Skin of body (tissue), 2 donors: ENCODE results near the gene DDR2. TPM values are rescaled to one million over a fixed set of nuclear protein-coding genes. Genes with fewer than 3 reads are reported as not detected.
"Not testable (repeated sequence)": the region's sequence is repeated elsewhere in the genome, so short reads cannot be mapped to it uniquely, and the experiment has no call there.

Experiments
- DNase-seq: peaks from one replicate; lab custom pipeline; 2025; lab: John Stamatoyannopoulos, UW
- total RNA-seq: library from RNA; depleted of rRNA; stranded (reverse); fragments of >200 nt; gene quantifications from one replicate; pipeline ENCODE4 v1.2.3, GENCODE V29; 2014

DDR2 gene
- total RNA-seq, 1 donor from 2014 or later = 61.7 TPM

GRCh38 chr1:162756523-162756922 lies 124.3 kb downstream of the DDR2 start:
- DNase-seq = no peak

DNA sequence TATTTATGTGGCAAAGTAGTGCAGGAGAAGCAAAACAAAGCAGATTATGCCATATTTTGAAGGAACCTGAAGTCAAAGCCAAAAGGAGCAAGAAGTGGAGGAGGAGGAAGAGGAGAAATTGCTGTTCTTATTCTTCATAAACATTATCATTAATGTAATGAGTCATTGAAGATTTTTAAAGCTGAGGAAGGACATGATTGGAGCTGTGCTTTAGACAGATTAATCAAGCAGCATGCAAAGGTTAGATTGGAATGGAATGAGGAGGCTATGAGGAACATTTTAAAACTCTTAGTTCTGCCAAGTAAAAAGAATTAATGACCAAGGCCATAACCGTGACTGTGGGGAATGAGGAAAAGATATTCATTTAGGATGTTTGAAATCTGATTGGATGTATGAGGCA lies 125.2 kb downstream of the DDR2 start:
- no peak for DNase-seq

DNA sequence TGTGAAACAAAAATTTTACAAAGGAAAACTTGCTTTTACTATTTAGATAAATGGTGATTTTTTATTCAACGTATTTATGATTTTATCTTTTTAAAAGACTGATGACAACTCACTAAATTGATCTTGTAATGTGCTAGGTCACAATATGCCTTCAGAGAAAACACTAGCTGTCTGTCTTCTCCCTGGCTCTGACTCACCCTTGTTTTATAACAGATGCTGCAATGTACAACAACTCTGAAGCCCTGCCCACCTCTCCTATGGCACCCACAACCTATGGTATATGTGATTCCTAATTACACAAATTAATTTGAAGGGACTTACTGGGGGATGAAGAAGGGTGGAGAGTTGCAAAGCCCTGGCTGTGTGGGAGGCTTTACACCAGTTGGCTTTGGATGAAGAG lies 133.5 kb downstream of the DDR2 start:
- DNase-seq = no peak

DNA sequence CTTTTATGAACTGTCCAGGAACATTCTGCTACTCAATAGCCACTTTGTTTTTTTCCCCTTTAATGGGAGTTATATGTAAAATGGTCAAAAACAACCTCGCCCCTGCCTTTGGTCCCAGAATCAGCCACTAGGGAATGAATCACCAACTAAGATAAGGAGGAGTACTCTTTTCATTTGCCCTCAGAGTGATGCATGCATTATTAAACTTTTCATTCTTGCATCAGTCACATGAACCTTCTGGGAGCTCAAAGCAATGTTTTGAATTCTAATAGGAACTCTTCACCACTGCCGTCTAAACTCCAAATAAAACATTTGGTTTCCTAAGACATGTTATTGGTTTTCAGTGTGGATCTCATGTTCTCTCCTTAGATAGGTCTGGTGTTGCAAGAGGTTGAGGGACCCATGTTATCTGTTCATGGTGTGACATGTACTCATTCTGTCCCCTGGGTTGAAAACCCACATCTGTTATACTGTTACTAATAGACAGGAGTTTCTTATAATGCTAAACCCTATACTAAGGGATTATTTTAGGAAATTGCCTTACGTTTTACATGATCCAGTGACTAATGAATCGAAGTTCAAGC lies 140.4 kb downstream of the DDR2 start:
- DNase-seq = no peak

DNA sequence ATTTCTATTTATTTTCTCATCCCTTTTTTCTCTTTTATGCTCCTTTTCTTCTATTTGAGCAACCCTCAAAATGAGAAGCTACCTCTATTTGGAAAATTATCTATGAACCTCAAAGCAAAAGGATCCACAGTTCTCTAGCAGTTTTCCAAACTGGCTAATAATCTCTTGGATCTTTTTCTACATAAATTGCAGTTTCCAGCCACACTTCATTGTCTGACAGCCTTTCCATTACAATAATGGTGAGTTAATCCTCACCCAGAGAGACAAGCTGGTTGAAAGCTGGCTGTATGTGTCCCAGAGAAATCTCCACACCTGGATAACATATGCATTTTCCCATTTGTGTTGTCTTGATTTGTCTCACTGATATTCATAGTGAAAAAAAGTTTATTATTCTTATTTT lies 141.7 kb downstream of the DDR2 start:
- no peak for DNase-seq

DNA sequence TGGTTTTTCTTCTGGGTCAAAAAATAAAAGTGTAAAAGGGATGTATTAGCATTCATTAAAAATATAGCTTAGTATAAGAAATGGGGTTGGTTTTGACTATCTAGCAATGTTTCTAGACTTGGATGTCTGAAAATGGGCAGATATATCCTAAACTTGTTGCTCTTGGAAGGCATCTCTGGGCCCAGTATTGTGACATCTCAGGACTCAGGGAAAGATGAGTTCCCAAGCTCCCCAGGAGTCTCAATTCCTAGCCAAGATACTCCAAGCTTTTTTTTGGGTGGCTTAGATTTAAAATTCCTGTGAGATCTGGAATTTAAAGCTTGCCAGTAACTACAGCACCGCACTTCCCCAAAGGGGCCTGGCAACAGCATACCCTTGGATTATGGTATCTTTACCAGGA lies 146.8 kb downstream of the DDR2 start:
- no peak for DNase-seq

DNA sequence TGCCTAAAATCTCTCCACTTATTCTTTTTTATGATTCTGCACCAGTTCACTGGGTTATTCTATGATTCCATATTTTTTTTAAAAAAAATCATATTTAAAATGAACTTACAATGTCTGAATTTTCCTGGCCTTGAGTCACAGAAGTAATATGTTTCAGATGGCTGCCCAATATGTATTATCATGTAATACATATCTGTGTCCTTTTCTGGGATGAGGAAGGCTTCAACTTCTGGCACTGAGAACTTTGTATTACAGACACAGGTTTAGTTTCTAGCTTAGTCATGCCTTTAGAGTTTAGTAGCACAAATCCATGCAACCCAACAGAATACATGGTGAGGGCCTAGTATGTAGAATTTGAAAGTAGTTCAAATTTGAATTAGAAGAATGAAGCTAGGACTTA lies 150.4 kb downstream of the DDR2 start:
- DNase-seq = peak; percentile 13

- not testable (repeated sequence) for DNase-seq
Observed at GRCh38 chr1:162784926-162785325, 152.7 kb downstream of the DDR2 start.

DNA sequence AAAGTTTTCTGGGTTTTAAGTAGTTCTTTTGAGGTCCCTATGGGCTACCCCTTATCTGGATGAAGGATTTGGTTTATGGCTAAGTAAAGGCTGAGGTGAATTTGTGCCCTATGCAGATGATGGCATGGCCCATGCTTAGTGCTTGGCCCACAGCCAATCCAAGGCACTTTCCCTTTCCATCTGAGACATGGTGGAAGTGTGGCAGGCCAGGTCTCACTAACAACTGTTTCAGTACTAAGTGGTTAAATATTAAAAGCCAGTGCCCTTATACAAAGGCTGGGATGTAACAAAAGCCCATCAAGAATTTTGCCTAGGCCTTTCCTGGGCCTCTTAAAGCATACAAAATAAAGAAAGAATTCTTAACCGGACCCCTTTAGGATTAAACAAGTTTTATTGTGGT lies 156.5 kb downstream of the DDR2 start:
- DNase-seq = not testable (repeated sequence)

DNA sequence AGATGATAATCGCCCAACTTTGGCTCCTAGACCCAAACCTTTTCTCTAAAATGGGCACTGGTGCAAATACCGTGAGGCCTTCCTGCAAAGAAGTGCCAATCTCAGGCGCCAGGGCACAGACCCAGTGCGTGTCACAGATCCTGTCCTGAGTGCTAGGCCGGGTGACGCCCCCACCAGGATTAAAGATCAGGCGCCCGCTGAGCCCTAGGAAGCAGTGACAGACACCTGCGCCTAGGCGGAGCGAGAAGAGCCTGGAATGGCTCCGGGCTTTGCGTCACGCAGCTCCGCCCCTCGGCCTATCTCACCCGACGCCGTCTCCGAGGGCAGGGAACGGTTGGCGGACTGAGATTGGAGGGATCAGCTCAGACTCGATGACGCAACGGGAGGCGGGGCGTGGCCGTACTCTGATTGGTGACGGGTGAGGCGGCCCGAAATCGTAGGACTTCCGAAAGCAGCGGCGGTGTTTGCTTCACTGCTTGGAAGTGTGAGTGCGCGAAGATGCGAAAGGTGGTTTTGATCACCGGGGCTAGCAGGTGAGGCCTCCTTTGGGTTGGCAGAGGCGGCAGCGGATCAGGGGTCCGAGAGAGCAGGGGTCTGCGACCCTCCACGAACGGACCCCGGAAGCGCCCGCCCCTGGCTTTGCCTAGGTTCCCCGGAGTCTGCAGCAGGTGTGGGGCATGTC lies 158.2 kb downstream of the DDR2 start, which contains the start of gene HSD17B7:
Gene HSD17B7 (plus strand): TSS at position 400 of the 682 bp plus-strand sequence. CDS start 99 bp downstream, at position 499.
- not testable (repeated sequence) for DNase-seq

DNA sequence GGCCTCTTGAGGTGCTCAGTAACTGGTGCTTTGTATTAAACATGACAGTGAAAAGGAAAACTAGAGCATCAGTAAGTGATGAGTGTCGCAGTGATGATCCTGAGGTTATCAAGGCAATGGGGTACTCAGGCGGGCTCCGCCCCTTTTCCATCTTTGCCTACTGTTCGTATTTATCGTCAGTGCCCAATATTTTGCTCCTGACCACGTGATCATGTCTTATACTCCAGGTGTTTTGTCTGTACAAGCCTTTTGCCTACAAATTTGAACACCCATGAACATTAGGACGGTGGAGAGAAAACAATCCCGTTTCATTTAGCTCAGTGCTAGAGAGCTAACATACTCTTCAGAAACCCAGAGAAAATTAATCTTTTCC lies 158.7 kb downstream of the DDR2 start:
- not testable (repeated sequence) for DNase-seq

- not testable (repeated sequence) for DNase-seq
Observed at GRCh38 chr1:162794284-162794683, 162.0 kb downstream of the DDR2 start.

DNA sequence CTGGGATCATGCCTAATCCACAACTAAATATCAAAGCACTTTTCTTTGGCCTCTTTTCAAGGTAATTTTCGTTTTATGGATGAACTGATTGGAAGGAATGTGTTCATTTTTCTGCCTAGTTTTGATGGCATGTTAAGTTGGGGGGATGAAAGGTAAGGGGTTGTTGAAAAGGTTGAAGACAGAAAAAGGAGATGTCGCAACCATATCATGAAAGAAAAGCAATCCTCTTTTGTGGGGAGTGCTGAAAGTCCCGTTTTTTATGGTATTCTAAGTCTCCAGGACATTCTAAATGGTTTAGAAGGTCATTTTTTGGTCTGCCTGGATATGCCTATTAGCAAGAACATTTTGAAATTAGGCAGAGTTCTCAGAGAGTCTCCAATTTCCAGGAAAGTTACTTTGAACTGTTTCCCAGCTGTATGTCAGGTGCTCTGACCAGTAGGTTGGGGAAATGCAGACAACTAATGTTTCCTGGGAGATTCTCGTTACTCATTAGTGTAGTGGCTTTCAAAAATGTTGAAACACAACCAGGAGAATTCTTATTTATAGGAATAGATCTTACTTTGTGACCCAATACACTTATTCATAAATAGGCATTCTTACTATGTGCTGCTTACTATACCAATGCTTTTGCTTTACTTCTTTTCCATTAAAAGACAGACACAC lies 164.5 kb downstream of the DDR2 start:
- DNase-seq = not testable (repeated sequence)

- peak; percentile 18 for DNase-seq
Observed at GRCh38 chr1:162799995-162800830, 167.9 kb downstream of the DDR2 start.

- not testable (repeated sequence) for DNase-seq
Observed at GRCh38 chr1:162807503-162807902, 175.2 kb downstream of the DDR2 start.

- DNase-seq = not testable (repeated sequence)
Observed at GRCh38 chr1:162812357-162812756, 180.1 kb downstream of the DDR2 start.

- DNase-seq = not testable (repeated sequence)
Observed at GRCh38 chr1:162818136-162818535, 185.9 kb downstream of the DDR2 start.

- not testable (repeated sequence) for DNase-seq
Observed at GRCh38 chr1:162818666-162819065, 186.4 kb downstream of the DDR2 start.

- no peak for DNase-seq
Observed at GRCh38 chr1:162822391-162823200, 190.3 kb downstream of the DDR2 start.

DNA sequence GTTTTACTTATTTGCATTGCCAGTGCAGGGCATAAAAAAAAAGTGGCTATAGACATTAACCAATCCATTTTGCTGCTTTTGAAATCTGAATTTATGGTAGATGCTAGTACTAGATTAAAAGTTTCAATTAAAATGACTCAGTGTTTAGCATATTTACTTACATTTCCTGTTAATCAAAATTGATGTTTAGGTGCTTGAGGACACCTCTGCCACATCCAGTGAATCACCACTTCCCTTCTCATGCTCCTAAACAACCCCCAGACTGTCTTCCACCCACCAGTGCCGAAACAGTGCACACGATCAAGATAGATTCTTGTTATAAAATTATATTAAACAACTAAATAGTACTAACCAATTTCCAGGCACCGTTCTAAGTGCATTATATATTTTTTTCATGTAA lies 191.0 kb downstream of the DDR2 start:
- no peak for DNase-seq
